HFF-Myc (cell line): Measurements from ENCODE around the gene PXDN.

ENCODE experiments used
- DNase-seq: peaks from one replicate; pipeline ENCODE4 v3.0.0-alpha.2; 2011; ENCODE audit warnings: low read depth; ENCODE audit errors: extremely low read depth
- H3K4me3 ChIP-seq: replicated peaks from 2 replicates; pipeline ENCODE4 v1.5.1; 2011; ENCODE audit warnings: low read depth, mild to moderate bottlenecking, control low read depth, low read length
- CTCF ChIP-seq: IDR thresholded peaks from 2 replicates; pipeline ENCODE4 v1.5.1; 2012; ENCODE audit warnings: mild to moderate bottlenecking, low read depth, low read length, control low read depth; ENCODE audit errors: missing control alignments

Gene PXDN

GRCh38 chr2:1690056-1690775 lies 54.1 kb downstream of the PXDN start:
- H3K4me3 ChIP-seq = no peak overlapping the region
- no peak for TF ChIP-seq CTCF
- DNase-seq = no peak

- H3K4me3 ChIP-seq = no peak overlapping the region
- DNase-seq = no peak
- TF ChIP-seq CTCF = no peak
Measured at GRCh38 chr2:1688859-1689258, 55.5 kb downstream of the PXDN start.

- no peak for DNase-seq
- H3K4me3 ChIP-seq = no peak overlapping the region
- TF ChIP-seq CTCF = no peak
Measured at GRCh38 chr2:1688161-1688560, 56.2 kb downstream of the PXDN start.

GRCh38 chr2:1687254-1687653 lies 57.1 kb downstream of the PXDN start:
- no peak overlapping the region for H3K4me3 ChIP-seq
- TF ChIP-seq CTCF = no peak
- no peak for DNase-seq

GRCh38 chr2:1686784-1687105 lies 57.6 kb downstream of the PXDN start:
- H3K4me3 ChIP-seq = no peak overlapping the region
- TF ChIP-seq CTCF = no peak
- no peak for DNase-seq

GRCh38 chr2:1685957-1686783 lies 58.1 kb downstream of the PXDN start:
- no peak for TF ChIP-seq CTCF
- DNase-seq = no peak
- no peak overlapping the region for H3K4me3 ChIP-seq
